A673 (cell line): ENCODE measurements around the gene PRKG1.

ENCODE experiments used
- CTCF ChIP-seq: fragments of 300-800, 200-600 bp; sonication (generic); conservative IDR thresholded peaks from 2 replicates; pipeline ENCODE4 v1.5.1; 2017; ENCODE audit warnings: low read depth, mild to moderate bottlenecking, antibody characterized with exemption, low read length, moderate library complexity, mixed read lengths
- EZH2 ChIP-seq: fragments of 200-600 bp; sonication (generic); IDR thresholded peaks from 2 replicates; pipeline ENCODE4 v1.6.1; 2017; ENCODE audit warnings: borderline replicate concordance, low read depth, mild to moderate bottlenecking, mixed read lengths, antibody characterized with exemption, low read length; ENCODE audit not compliant: poor library complexity, severe bottlenecking

- TF ChIP-seq CTCF (no peak), EZH2 (no peak)
Observed at GRCh38 chr10:51716981-51717380, 642.7 kb downstream of the PRKG1 start.
